GM23248 (cell line): ENCODE measurements around the gene LRRC2. TPM values are rescaled to one million over a fixed set of nuclear protein-coding genes. Genes with fewer than 3 reads are reported as not detected.
A peak's percentile ranks its signal among the peaks of the same experiment; 100 is the strongest.

Source experiments
- DNase-seq: peaks from one replicate; pipeline ENCODE4 v3.0.0-alpha.2; 2015
- H2AFZ ChIP-seq: fragments of 200-600 bp; sonication (generic); 2 replicates; pipeline ENCODE4 v1.6.1; 2016; ENCODE audit warnings: antibody characterized with exemption
- H3F3A ChIP-seq: fragments of 200-600 bp; sonication (generic); 2 replicates; pipeline ENCODE4 v1.6.1; 2016; ENCODE audit warnings: mild to moderate bottlenecking, antibody characterized with exemption, mixed run types; ENCODE audit not compliant: insufficient read depth
- H3K27ac ChIP-seq: fragments of 200-600 bp; sonication (generic); 2 replicates; pipeline ENCODE4 v1.5.1; 2016; ENCODE audit warnings: mild to moderate bottlenecking
- H3K27me3 ChIP-seq: fragments of 200-600 bp; sonication (generic); replicated peaks from 2 replicates; pipeline ENCODE4 v1.6.1; 2016; ENCODE audit warnings: mild to moderate bottlenecking; ENCODE audit not compliant: insufficient read depth
- H3K36me3 ChIP-seq: fragments of 200-600 bp; sonication (generic); 2 replicates; pipeline ENCODE4 v1.6.1; 2016; ENCODE audit warnings: low read depth, mild to moderate bottlenecking
- H3K4me1 ChIP-seq: fragments of 200-600 bp; sonication (generic); 2 replicates; pipeline ENCODE4 v1.6.1; 2016; ENCODE audit warnings: mild to moderate bottlenecking; ENCODE audit not compliant: insufficient read depth
- H3K4me2 ChIP-seq: fragments of 200-600 bp; sonication (generic); one replicate; pipeline ENCODE4 v1.6.1; 2016; ENCODE audit warnings: mild to moderate bottlenecking; ENCODE audit not compliant: unreplicated experiment
- H3K4me3 ChIP-seq: fragments of 200-600 bp; sonication (generic); 2 replicates; pipeline ENCODE4 v1.5.1; 2016; ENCODE audit warnings: mild to moderate bottlenecking
- H3K79me2 ChIP-seq: fragments of 200-600 bp; sonication (generic); 2 replicates; pipeline ENCODE4 v1.6.1; 2016; ENCODE audit warnings: mild to moderate bottlenecking; ENCODE audit not compliant: insufficient read depth
- H3K9ac ChIP-seq: fragments of 200-600 bp; sonication (generic); 2 replicates; pipeline ENCODE4 v1.6.1; 2016; ENCODE audit warnings: mild to moderate bottlenecking
- H3K9me2 ChIP-seq: fragments of 200-600 bp; sonication (generic); 2 replicates; pipeline ENCODE4 v1.6.1; 2016; ENCODE audit warnings: mixed run types, mild to moderate bottlenecking, moderate library complexity; ENCODE audit not compliant: insufficient read depth
- H3K9me3 ChIP-seq: fragments of 200-600 bp; sonication (generic); one replicate; pipeline ENCODE4 v1.6.1; 2017; ENCODE audit warnings: low read depth
- H4K20me1 ChIP-seq: fragments of 200-600 bp; sonication (generic); 2 replicates; pipeline ENCODE4 v1.6.0; 2016; ENCODE audit not compliant: insufficient read depth
- EZH2 ChIP-seq: fragments of 200-600 bp; sonication (generic); IDR thresholded peaks from 2 replicates; pipeline ENCODE4 v1.6.1; 2018; ENCODE audit warnings: antibody characterized with exemption, mild to moderate bottlenecking; ENCODE audit not compliant: insufficient read depth, poor library complexity, severe bottlenecking
- EZH2phosphoT487 ChIP-seq: fragments of 200-600 bp; sonication (generic); IDR thresholded peaks from 2 replicates; pipeline ENCODE4 v1.6.1; 2018; ENCODE audit warnings: antibody characterized with exemption, moderate library complexity, mild to moderate bottlenecking, low read depth; ENCODE audit not compliant: insufficient read depth
- WGBS, 2 experiments: methylation state at CpG; one replicate each; pipeline ENCODE4 v1.1.6; 2015 to 2017; ENCODE audit warnings: low lambda C conversion rate in 2 of 2, low coverage in 1 of 2; ENCODE audit errors: missing lambda C conversion rate in 2 of 2; 5-methylcytosine and 5-hydroxymethylcytosine counted together
- in situ Hi-C: fragments of 300-500 bp; cut with MboI; formaldehyde crosslinking; loops from 2 replicates; pipeline ENCODE4 v1.15.0; 2020
- polyA plus RNA-seq: library from polyadenylated mRNA; unstranded; fragments of >200 nt; fragmentation: Nextera tagmentation; extraction: Ambion mirVana; gene quantifications from 2 replicates; pipeline ENCODE4 v1.2.1, GENCODE V29; 2016
- total RNA-seq: library from RNA; depleted of rRNA; stranded (reverse); fragments of >200 nt; shearing (Covaris generic); gene quantifications from 2 replicates; pipeline ENCODE4 v1.2.3, GENCODE V29; 2014

The LRRC2 gene
- total and polyA plus RNA-seq, 2 experiments from 2014 or later: 10.8 to 16.7 TPM

DNA sequence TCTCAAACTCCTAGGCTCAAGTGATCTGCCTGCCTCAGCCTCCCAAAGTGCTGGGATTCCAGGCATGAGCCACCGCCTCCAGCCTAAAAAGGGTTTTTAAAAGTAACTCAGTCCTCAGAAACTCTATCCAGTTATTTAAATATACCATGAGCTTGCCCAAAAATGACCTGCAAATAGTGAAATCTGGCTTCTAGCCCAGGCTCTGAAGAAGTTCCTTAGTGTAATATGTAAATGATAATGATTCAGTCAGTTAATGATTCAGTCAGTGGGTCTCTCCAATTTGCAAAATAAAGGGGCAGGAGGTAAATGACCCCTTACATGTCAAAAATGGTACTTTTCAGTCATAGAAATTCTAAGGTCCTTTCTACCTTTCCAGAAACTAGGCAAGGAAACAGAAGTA, 28.8 kb downstream of the LRRC2 start:
- in situ Hi-C loops: no loop called here
- peaks cover 19% of the 10 kb centered on the region for H3F3A ChIP-seq
- no peaks in the 10 kb centered on the region for H3K27me3 ChIP-seq
- WGBS, 2 experiments: 97 to 100% methylated on average over 1 of the region's 1 CpG
- H3K9me3 ChIP-seq: no peaks in the 10 kb centered on the region
- peaks cover 24% of the 10 kb centered on the region for H3K4me1 ChIP-seq
- H2AFZ ChIP-seq: no peak overlapping the region
- H3K27ac ChIP-seq: no peak overlapping the region
- H3K9me2 ChIP-seq: no peaks in the 10 kb centered on the region
- peak; percentile 20 for DNase-seq
- no peak overlapping the region for H3K4me2 ChIP-seq
- no peak overlapping the region for H3K9ac ChIP-seq
- H4K20me1 ChIP-seq: no peaks in the 10 kb centered on the region
- TF ChIP-seq EZH2 (no peak), EZH2phosphoT487 (no peak)
- H3K79me2 ChIP-seq: no peaks in the 10 kb centered on the region
- no peak overlapping the region for H3K4me3 ChIP-seq
- H3K36me3 ChIP-seq: peaks cover 16% of the 10 kb centered on the region; the same call in 1 of the 2 replicates

DNA sequence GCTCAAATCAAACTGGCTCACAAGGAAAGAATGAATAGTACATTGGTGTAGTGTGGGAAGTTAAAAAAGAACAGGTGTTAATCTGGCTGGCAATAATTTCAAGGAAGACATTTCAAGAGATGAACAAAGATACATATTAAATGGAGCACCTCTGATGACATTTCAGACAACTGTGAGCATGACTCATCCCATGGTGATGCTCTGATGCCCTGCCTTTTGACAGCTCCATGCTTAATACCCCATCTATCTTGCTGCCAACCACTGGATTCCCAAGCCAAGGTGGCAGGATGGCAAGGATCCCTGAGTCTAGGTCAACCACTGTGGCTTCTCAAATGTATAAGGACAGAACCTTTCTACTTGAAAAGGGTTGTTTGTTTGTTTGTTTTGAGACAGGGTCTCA, 29.3 kb downstream of the LRRC2 start:
- H3K9ac ChIP-seq: no peak overlapping the region
- H3K4me3 ChIP-seq: no peak overlapping the region
- no peaks in the 10 kb centered on the region for H3K27me3 ChIP-seq
- H3K79me2 ChIP-seq: no peaks in the 10 kb centered on the region
- TF ChIP-seq EZH2phosphoT487 (no peak), EZH2 (no peak)
- in situ Hi-C loops: no loop called here
- peaks cover 22% of the 10 kb centered on the region; the same call in 1 of the 2 replicates for H3K36me3 ChIP-seq
- no peaks in the 10 kb centered on the region for H3K9me3 ChIP-seq
- DNase-seq: no peak
- H2AFZ ChIP-seq: no peak overlapping the region
- H3K4me1 ChIP-seq: peaks cover 21% of the 10 kb centered on the region
- no peak overlapping the region for H3K27ac ChIP-seq
- peaks cover 18% of the 10 kb centered on the region for H3F3A ChIP-seq
- H3K4me2 ChIP-seq: no peak overlapping the region
- H3K9me2 ChIP-seq: no peaks in the 10 kb centered on the region
- H4K20me1 ChIP-seq: no peaks in the 10 kb centered on the region

DNA sequence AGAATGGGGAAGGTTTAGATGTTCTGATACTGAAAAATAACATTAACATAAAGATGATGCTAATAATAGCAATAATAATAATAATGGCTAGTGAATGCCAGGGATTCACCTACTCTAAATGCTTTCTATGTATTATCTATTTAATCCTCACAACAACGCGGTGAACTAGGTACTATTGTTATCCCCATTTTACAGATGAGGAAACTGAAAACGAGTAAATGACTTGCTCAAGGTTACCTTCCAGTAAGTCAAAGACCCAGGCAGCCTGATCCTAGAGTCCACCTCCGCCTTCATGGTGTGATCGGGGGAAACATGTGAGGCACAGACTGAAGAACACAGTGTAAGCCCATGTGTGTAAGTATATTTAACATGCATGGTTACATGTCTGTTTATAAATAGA, 30.4 kb downstream of the LRRC2 start:
- no peaks in the 10 kb centered on the region for H3K27me3 ChIP-seq
- no peaks in the 10 kb centered on the region for H4K20me1 ChIP-seq
- H3F3A ChIP-seq: peaks cover 18% of the 10 kb centered on the region
- TF ChIP-seq EZH2 (no peak), EZH2phosphoT487 (no peak)
- H2AFZ ChIP-seq: no peak overlapping the region
- in situ Hi-C loops: no loop called here
- H3K4me3 ChIP-seq: no peak overlapping the region
- no peak overlapping the region for H3K4me2 ChIP-seq
- peaks cover 22% of the 10 kb centered on the region for H3K36me3 ChIP-seq
- H3K4me1 ChIP-seq: peaks cover 21% of the 10 kb centered on the region
- H3K9me2 ChIP-seq: no peaks in the 10 kb centered on the region
- H3K27ac ChIP-seq: no peak overlapping the region
- no peak for DNase-seq
- H3K9ac ChIP-seq: no peak overlapping the region
- WGBS, 2 experiments: 82 to 83% methylated on average over 5 of the region's 5 CpGs
- H3K9me3 ChIP-seq: no peaks in the 10 kb centered on the region
- H3K79me2 ChIP-seq: no peaks in the 10 kb centered on the region

DNA sequence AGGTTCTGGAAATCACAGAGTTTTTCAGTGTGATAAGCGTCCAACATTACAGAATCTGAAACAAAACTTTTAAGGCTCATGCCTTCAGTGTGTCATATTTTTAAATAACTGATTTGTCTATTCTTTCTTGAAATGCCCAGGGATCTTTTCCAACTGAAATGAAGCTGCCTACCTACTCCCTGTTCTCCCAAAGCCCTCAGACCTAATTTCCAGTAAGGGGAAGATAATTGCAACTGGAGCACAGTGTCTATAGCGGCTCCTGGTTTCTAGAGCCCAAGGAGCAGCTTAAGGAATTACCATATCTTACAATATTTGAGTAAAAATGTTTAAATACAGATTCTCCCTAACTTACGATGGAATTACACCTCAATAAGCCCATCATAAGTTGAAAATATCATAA, 33.0 kb downstream of the LRRC2 start:
- TF ChIP-seq EZH2: no peak
- TF ChIP-seq EZH2phosphoT487: no peak
- Histone ChIP-seq H3K27me3 (no peaks in the 10 kb centered on the region), H3F3A (peaks cover 4% of the 10 kb centered on the region), H3K79me2 (no peaks in the 10 kb centered on the region), H3K27ac (no peak overlapping the region), H3K9ac (no peak overlapping the region), H3K9me2 (no peaks in the 10 kb centered on the region), H3K4me3 (no peak overlapping the region), H3K4me1 (peaks cover 4% of the 10 kb centered on the region), H3K4me2 (no peak overlapping the region), H3K36me3 (peaks cover 27% of the 10 kb centered on the region), H3K9me3 (no peaks in the 10 kb centered on the region), H4K20me1 (no peaks in the 10 kb centered on the region), H2AFZ (no peak overlapping the region)
- no peak for DNase-seq
- in situ Hi-C loops: no loop called here
- 82 to 87% methylated on average over 3 of the region's 3 CpGs for WGBS, 2 experiments

DNA sequence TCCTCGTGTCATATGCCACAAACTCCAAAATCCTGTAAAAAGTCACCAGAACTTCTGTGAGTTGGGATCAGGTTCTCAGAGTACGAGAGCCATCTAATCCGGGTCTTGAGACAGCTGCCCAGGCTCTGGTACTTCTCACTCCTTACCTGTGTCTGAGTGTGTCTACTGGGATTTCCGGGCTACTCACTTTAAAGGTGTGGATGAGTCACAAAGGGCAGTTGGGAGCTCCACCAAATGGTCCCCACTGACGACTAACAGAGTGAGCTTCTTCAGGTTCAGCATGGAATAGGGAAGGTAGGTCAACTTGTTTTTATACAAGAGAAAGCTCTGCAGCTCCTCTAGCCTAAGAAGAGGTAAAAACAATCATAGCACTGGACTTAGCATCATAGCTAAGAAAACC, 38.9 kb downstream of the LRRC2 start:
- Histone ChIP-seq H3K4me2 (no peak overlapping the region), H3K4me1 (no peaks in the 10 kb centered on the region), H4K20me1 (no peaks in the 10 kb centered on the region), H3K27ac (no peak overlapping the region), H3K9me3 (no peaks in the 10 kb centered on the region), H3K27me3 (no peaks in the 10 kb centered on the region), H2AFZ (no peak overlapping the region), H3K36me3 (peaks cover 20% of the 10 kb centered on the region), H3K9ac (no peak overlapping the region), H3F3A (no peaks in the 10 kb centered on the region), H3K79me2 (no peaks in the 10 kb centered on the region), H3K9me2 (no peaks in the 10 kb centered on the region), H3K4me3 (no peak overlapping the region)
- no peak for TF ChIP-seq EZH2
- no peak for TF ChIP-seq EZH2phosphoT487
- DNase-seq: no peak
- 84 to 85% methylated on average over 5 of the region's 5 CpGs for WGBS, 2 experiments
- in situ Hi-C loops: no loop called here
